Fibroblast of skin of back (primary cell): ENCODE data around the gene ATP2B1.

Experiments used
- DNase-seq: peaks from one replicate; pipeline ENCODE4 v3.0.0-alpha.2; 2013

ATP2B1 gene

GRCh38 chr12:89651192-89651591 is 57.4 kb downstream of the ATP2B1 start:
- no peak for DNase-seq

- DNase-seq = peak; percentile 20
Observed at GRCh38 chr12:89650239-89650638, 58.4 kb downstream of the ATP2B1 start.

GRCh38 chr12:89649820-89650219 is 58.8 kb downstream of the ATP2B1 start:
- DNase-seq = no peak

- no peak for DNase-seq
Observed at GRCh38 chr12:89649139-89649538, 59.5 kb downstream of the ATP2B1 start.

- DNase-seq = no peak
Observed at GRCh38 chr12:89648211-89648930, 60.3 kb downstream of the ATP2B1 start.

- no peak for DNase-seq
Observed at GRCh38 chr12:89645434-89645833, 63.2 kb downstream of the ATP2B1 start.

- no peak for DNase-seq
Observed at GRCh38 chr12:89642959-89643358, 65.7 kb downstream of the ATP2B1 start.

GRCh38 chr12:89636776-89637160 is 71.9 kb downstream of the ATP2B1 start:
- peak; percentile 6 for DNase-seq

- DNase-seq = peak; percentile 54
Observed at GRCh38 chr12:89636052-89636775, 72.4 kb downstream of the ATP2B1 start.

- DNase-seq = no peak
Observed at GRCh38 chr12:89634508-89634907, 74.1 kb downstream of the ATP2B1 start.

- DNase-seq = no peak
Observed at GRCh38 chr12:89632778-89633177, 75.9 kb downstream of the ATP2B1 start.

- DNase-seq = peak; percentile 25
Observed at GRCh38 chr12:89622115-89622514, 86.5 kb downstream of the ATP2B1 start.

GRCh38 chr12:89621521-89621920 is 87.1 kb downstream of the ATP2B1 start:
- DNase-seq = peak; percentile 5

GRCh38 chr12:89619764-89620163 is 88.9 kb downstream of the ATP2B1 start:
- DNase-seq = no peak

GRCh38 chr12:89618113-89618862 is 90.3 kb downstream of the ATP2B1 start:
- DNase-seq = no peak

GRCh38 chr12:89610366-89610765 is 98.3 kb downstream of the ATP2B1 start:
- no peak for DNase-seq

GRCh38 chr12:89603678-89604077 is 105.0 kb downstream of the ATP2B1 start:
- DNase-seq = no peak

GRCh38 chr12:89597770-89598169 is 110.9 kb downstream of the ATP2B1 start:
- no peak for DNase-seq

- DNase-seq = no peak
Observed at GRCh38 chr12:89597210-89597609, 111.4 kb downstream of the ATP2B1 start.

- no peak for DNase-seq
Observed at GRCh38 chr12:89593873-89594272, 114.8 kb downstream of the ATP2B1 start.

- DNase-seq = no peak
Observed at GRCh38 chr12:89593233-89593632, 115.4 kb downstream of the ATP2B1 start.

GRCh38 chr12:89589753-89590152 is 118.9 kb downstream of the ATP2B1 start:
- no peak for DNase-seq

- no peak for DNase-seq
Observed at GRCh38 chr12:89578499-89578898, 130.1 kb downstream of the ATP2B1 start.
